Smooth muscle cell (in vitro differentiated cells): ENCODE results near the gene ZNRF3. TPM values are rescaled to one million over a fixed set of nuclear protein-coding genes. Genes with fewer than 3 reads are reported as not detected.
"Not testable (repeated sequence)": the region's sequence is repeated elsewhere in the genome, so short reads cannot be mapped to it uniquely, and the experiment has no call there.

Source experiments
- DNase-seq: peaks from one replicate; lab custom pipeline; 2025; ENCODE audit not compliant: unreplicated experiment; lab: John Stamatoyannopoulos, UW
- H2AFZ ChIP-seq: fragments of 200-600 bp; sonication (generic); 2 replicates; pipeline ENCODE4 v1.6.0; 2016; ENCODE audit warnings: antibody characterized with exemption, low read depth, mild to moderate bottlenecking
- H3F3A ChIP-seq: fragments of 200-600 bp; sonication (generic); 2 replicates; pipeline ENCODE4 v1.6.0; 2017; ENCODE audit warnings: antibody characterized with exemption, low read depth
- H3K27ac ChIP-seq: fragments of 200-600 bp; sonication (generic); 2 replicates; pipeline ENCODE4 v1.5.1; 2016; ENCODE audit warnings: low read depth, mild to moderate bottlenecking
- H3K27me3 ChIP-seq: fragments of 200-600 bp; sonication (generic); 2 replicates; pipeline ENCODE4 v1.6.1; 2016; ENCODE audit warnings: low read depth, mild to moderate bottlenecking
- H3K36me3 ChIP-seq: fragments of 200-600 bp; sonication (generic); 2 replicates; pipeline ENCODE4 v1.5.1; 2016; ENCODE audit warnings: low read depth
- H3K4me1 ChIP-seq: fragments of 200-600 bp; sonication (generic); 2 replicates; pipeline ENCODE4 v1.5.1; 2016; ENCODE audit warnings: low read depth
- H3K4me2 ChIP-seq: fragments of 200-600 bp; sonication (generic); 2 replicates; pipeline ENCODE4 v1.6.0; 2016; ENCODE audit warnings: mild to moderate bottlenecking
- H3K4me3 ChIP-seq: fragments of 200-600 bp; sonication (generic); 2 replicates; pipeline ENCODE4 v1.5.1; 2016; ENCODE audit warnings: mild to moderate bottlenecking
- H3K79me2 ChIP-seq: fragments of 200-600 bp; sonication (generic); 2 replicates; pipeline ENCODE4 v1.6.0; 2016; ENCODE audit warnings: low read depth, mild to moderate bottlenecking
- H3K9ac ChIP-seq: fragments of 200-600 bp; sonication (generic); 2 replicates; pipeline ENCODE4 v1.6.0; 2016; ENCODE audit warnings: low read depth
- H3K9me3 ChIP-seq: fragments of 200-600 bp; sonication (generic); replicated peaks from 2 replicates; pipeline ENCODE4 v1.5.1; 2016; ENCODE audit warnings: low read depth
- H4K20me1 ChIP-seq: fragments of 200-600 bp; sonication (generic); 2 replicates; pipeline ENCODE4 v1.6.0; 2016; ENCODE audit warnings: low read depth
- CTCF ChIP-seq: fragments of 200-600 bp; sonication (generic); IDR thresholded peaks from 2 replicates; pipeline ENCODE4 v1.5.1; 2017; ENCODE audit warnings: borderline replicate concordance, mild to moderate bottlenecking, antibody characterized with exemption; ENCODE audit not compliant: insufficient read depth, poor library complexity, severe bottlenecking
- WGBS: methylation state at CpG from one replicate; pipeline ENCODE4 v1.1.7; 2016; ENCODE audit warnings: low lambda C conversion rate; 5-methylcytosine and 5-hydroxymethylcytosine counted together
- polyA plus RNA-seq: library from polyadenylated mRNA; unstranded; fragments of >200 nt; fragmentation: Nextera tagmentation; extraction: Ambion mirVana; gene quantifications from 2 replicates; pipeline ENCODE4 v1.2.1, GENCODE V29; 2016
- total RNA-seq: library from RNA; depleted of rRNA; stranded (reverse); fragments of >200 nt; gene quantifications from 2 replicates; pipeline ENCODE4 v1.2.3, GENCODE V29; 2014

Gene ZNRF3
- total and polyA plus RNA-seq, 2 experiments from 2014 or later = 4.7 to 5.5 TPM

GRCh38 chr22:29082826-29083545 is 199.6 kb downstream of the ZNRF3 start:
- WGBS = 88% methylated on average over 7 of the region's 7 CpGs
- Histone ChIP-seq H3K9me3 (no peaks in the 10 kb centered on the region), H3K27ac (no peak overlapping the region), H2AFZ (no peak overlapping the region), H3K36me3 (no peaks in the 10 kb centered on the region), H3F3A (no peaks in the 10 kb centered on the region), H3K79me2 (peaks cover 5% of the 10 kb centered on the region), H3K4me3 (no peak overlapping the region), H3K27me3 (no peaks in the 10 kb centered on the region), H3K9ac (no peak overlapping the region), H3K4me1 (peaks cover 3% of the 10 kb centered on the region), H3K4me2 (no peak overlapping the region), H4K20me1 (peaks cover 3% of the 10 kb centered on the region)
- no peak for DNase-seq
- no peak for TF ChIP-seq CTCF

GRCh38 chr22:29083576-29083932 is 200.2 kb downstream of the ZNRF3 start:
- not testable (repeated sequence) for H3K4me1 ChIP-seq, DNase-seq, H3K36me3 ChIP-seq, H3F3A ChIP-seq, H3K27ac ChIP-seq, H3K9ac ChIP-seq, H3K27me3 ChIP-seq, H4K20me1 ChIP-seq, H3K4me2 ChIP-seq, H3K4me3 ChIP-seq, H2AFZ ChIP-seq, H3K79me2 ChIP-seq, H3K9me3 ChIP-seq
- 93% methylated on average over 7 of the region's 7 CpGs for WGBS

GRCh38 chr22:29083933-29084591 is 200.7 kb downstream of the ZNRF3 start:
- H3K27me3 ChIP-seq = no peaks in the 10 kb centered on the region
- H4K20me1 ChIP-seq = peaks cover 3% of the 10 kb centered on the region
- H3K4me2 ChIP-seq = no peak overlapping the region
- no peak overlapping the region for H3K9ac ChIP-seq
- H3K9me3 ChIP-seq = no peaks in the 10 kb centered on the region
- 40% methylated on average over 5 of the region's 5 CpGs for WGBS
- peaks cover 5% of the 10 kb centered on the region for H3K79me2 ChIP-seq
- no peak overlapping the region for H3K4me3 ChIP-seq
- TF ChIP-seq CTCF = no peak
- no peaks in the 10 kb centered on the region for H3F3A ChIP-seq
- no peaks in the 10 kb centered on the region for H3K36me3 ChIP-seq
- no peak for DNase-seq
- H2AFZ ChIP-seq = no peak overlapping the region
- no peak overlapping the region for H3K27ac ChIP-seq
- peaks cover 3% of the 10 kb centered on the region for H3K4me1 ChIP-seq

- TF ChIP-seq CTCF = no peak
Observed at GRCh38 chr22:29087012-29087411, 203.6 kb downstream of the ZNRF3 start.

More at GRCh38 chr22:29087012-29087411, 203.6 kb downstream of the ZNRF3 start:
- Histone ChIP-seq H3F3A (no peaks in the 10 kb centered on the region), H3K4me1 (no peaks in the 10 kb centered on the region), H3K9me3 (no peaks in the 10 kb centered on the region), H3K36me3 (no peaks in the 10 kb centered on the region), H4K20me1 (peaks cover 3% of the 10 kb centered on the region), H3K4me3 (no peak overlapping the region), H3K27me3 (no peaks in the 10 kb centered on the region), H3K79me2 (peaks cover 5% of the 10 kb centered on the region), H2AFZ (no peak overlapping the region), H3K9ac (no peak overlapping the region), H3K27ac (no peak overlapping the region), H3K4me2 (no peak overlapping the region)
- 100% methylated on average over 2 of the region's 2 CpGs for WGBS
- no peak for DNase-seq
